Measurements from ENCODE around the gene C2CD3. TPM values are rescaled to one million over a fixed set of nuclear protein-coding genes. Genes with fewer than 3 reads are reported as not detected.
A peak's percentile ranks its signal among the peaks of the same experiment; 100 is the strongest.
"Not testable (repeated sequence)": the region's sequence is repeated elsewhere in the genome, so short reads cannot be mapped to it uniquely, and the experiment has no call there.

Gene C2CD3
- total RNA-seq, 1 donor from 2014 or later, result 53.7 TPM

- H3K36me3 ChIP-seq (ENCODE audit: insufficient read depth, low read length), result no peaks in the 10 kb centered on the region
- Mint-ChIP-seq H3K4me1 (ENCODE audit: low read depth, unreplicated experiment) (peaks cover 46% of the 10 kb centered on the region), H3K4me3 (ENCODE audit: unreplicated experiment) (no peak overlapping the region), H3K9me3 (ENCODE audit: unreplicated experiment) (no peaks in the 10 kb centered on the region), H3K27me3 (ENCODE audit: low read depth, unreplicated experiment) (no peaks in the 10 kb centered on the region), H3K27ac (ENCODE audit: unreplicated experiment) (peak overlapping the region; percentile 93), H3K36me3 (ENCODE audit: low read depth, unreplicated experiment) (peaks cover 7% of the 10 kb centered on the region)
- H3K9me3 ChIP-seq (ENCODE audit: insufficient read depth, low read depth, low read length), result no peaks in the 10 kb centered on the region
- FAIRE-seq, result no peak
- H3K4me1 ChIP-seq (ENCODE audit: insufficient read depth, low read length), result peaks cover 37% of the 10 kb centered on the region
- no peaks in the 10 kb centered on the region for H4K20me1 ChIP-seq (ENCODE audit: insufficient read depth, low read length)
- H3K4me2 ChIP-seq (ENCODE audit: low read length), result no peak overlapping the region
- no peak overlapping the region for H3K9ac ChIP-seq (ENCODE audit: low read length)
- no peak for TF ChIP-seq EZH2 (IDR thresholded peaks at IDR 0.05; ENCODE audit: insufficient read depth, low read length)
- TF ChIP-seq, protein P1, sequence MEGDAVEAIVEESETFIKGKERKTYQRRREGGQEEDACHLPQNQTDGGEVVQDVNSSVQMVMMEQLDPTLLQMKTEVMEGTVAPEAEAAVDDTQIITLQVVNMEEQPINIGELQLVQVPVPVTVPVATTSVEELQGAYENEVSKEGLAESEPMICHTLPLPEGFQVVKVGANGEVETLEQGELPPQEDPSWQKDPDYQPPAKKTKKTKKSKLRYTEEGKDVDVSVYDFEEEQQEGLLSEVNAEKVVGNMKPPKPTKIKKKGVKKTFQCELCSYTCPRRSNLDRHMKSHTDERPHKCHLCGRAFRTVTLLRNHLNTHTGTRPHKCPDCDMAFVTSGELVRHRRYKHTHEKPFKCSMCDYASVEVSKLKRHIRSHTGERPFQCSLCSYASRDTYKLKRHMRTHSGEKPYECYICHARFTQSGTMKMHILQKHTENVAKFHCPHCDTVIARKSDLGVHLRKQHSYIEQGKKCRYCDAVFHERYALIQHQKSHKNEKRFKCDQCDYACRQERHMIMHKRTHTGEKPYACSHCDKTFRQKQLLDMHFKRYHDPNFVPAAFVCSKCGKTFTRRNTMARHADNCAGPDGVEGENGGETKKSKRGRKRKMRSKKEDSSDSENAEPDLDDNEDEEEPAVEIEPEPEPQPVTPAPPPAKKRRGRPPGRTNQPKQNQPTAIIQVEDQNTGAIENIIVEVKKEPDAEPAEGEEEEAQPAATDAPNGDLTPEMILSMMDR (IDR thresholded peaks at IDR 0.05; ENCODE audit: insufficient read depth, low read depth, low read length), result no peak
- H3K79me2 ChIP-seq (ENCODE audit: insufficient read depth, low read length), result no peaks in the 10 kb centered on the region
- H2AFZ ChIP-seq (ENCODE audit: low read depth, low read length), result no peak overlapping the region
- no peak overlapping the region for H3K27ac ChIP-seq (ENCODE audit: low read depth, low read length)
- DNase-seq (ENCODE audit: low read depth), result peak; percentile 80
- no peak overlapping the region for H3K4me3 ChIP-seq (ENCODE audit: insufficient read depth, low read depth, low read length)
- no peaks in the 10 kb centered on the region for H3K27me3 ChIP-seq (ENCODE audit: insufficient read depth, low read length)
These were observed 29.5 kb downstream of the C2CD3 start for GRCh38 chr11:74141241-74141695.

- not testable (repeated sequence) for FAIRE-seq; H2AFZ ChIP-seq (ENCODE audit: low read depth, low read length); H3K27me3 Mint-ChIP-seq (ENCODE audit: low read depth, unreplicated experiment); DNase-seq (ENCODE audit: low read depth); H3K27ac ChIP-seq (ENCODE audit: low read depth, low read length); H3K36me3 ChIP-seq (ENCODE audit: insufficient read depth, low read length); H3K9me3 ChIP-seq (ENCODE audit: insufficient read depth, low read depth, low read length); H3K79me2 ChIP-seq (ENCODE audit: insufficient read depth, low read length); H3K9ac ChIP-seq (ENCODE audit: low read length); H4K20me1 ChIP-seq (ENCODE audit: insufficient read depth, low read length); H3K4me3 ChIP-seq (ENCODE audit: insufficient read depth, low read depth, low read length); H3K9me3 Mint-ChIP-seq (ENCODE audit: unreplicated experiment); H3K27me3 ChIP-seq (ENCODE audit: insufficient read depth, low read length)
- peak overlapping the region; percentile 13 for H3K4me3 Mint-ChIP-seq (ENCODE audit: unreplicated experiment)
- H3K4me1 Mint-ChIP-seq (ENCODE audit: low read depth, unreplicated experiment), result peaks cover 54% of the 10 kb centered on the region
- H3K27ac Mint-ChIP-seq (ENCODE audit: unreplicated experiment), result peak overlapping the region; percentile 98
- Histone ChIP-seq H3K4me2 (ENCODE audit: low read length) (peak overlapping the region; percentile 12), H3K4me1 (ENCODE audit: insufficient read depth, low read length) (peaks cover 40% of the 10 kb centered on the region)
- H3K36me3 Mint-ChIP-seq (ENCODE audit: low read depth, unreplicated experiment), result peaks cover 14% of the 10 kb centered on the region
These were observed 30.8 kb downstream of the C2CD3 start for GRCh38 chr11:74139919-74140431.

DNA sequence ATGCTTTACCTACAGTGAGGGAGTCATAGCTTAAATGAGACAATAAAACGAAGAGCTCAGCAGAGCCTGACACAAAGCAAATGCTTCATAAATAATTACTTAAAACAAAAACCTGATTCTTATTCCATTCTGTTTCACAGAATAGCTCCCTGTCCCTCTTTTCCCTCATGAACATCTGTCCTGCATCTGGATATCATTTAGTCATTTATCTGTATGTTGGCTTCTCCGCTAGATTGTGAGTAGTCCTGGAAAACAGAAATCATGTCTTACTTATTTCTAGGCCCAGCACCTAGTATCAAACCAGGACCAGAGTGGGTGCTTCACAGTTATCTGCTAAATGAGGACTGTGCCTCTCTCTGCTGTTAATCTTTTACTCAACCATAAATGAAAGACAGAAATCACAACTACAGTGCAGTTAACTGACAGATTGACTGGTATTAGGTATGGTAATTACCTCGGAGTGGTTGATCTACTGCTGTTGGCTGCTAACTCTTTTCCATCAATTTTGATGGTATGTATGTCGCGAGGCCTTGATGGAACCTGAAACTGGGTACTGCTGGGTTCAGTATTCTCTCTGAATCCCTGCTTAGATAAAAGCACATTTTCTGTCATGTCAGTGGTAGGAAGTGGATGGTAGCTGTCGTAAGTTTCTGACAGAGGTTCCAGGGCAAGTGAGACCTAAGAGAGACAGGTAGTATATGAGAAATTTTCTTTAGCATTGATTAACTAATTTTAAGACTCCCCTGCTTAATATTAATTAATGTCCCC is 31.5 kb downstream of the C2CD3 start:
- no peaks in the 10 kb centered on the region for H4K20me1 ChIP-seq (ENCODE audit: insufficient read depth, low read length)
- Mint-ChIP-seq H3K27ac (ENCODE audit: unreplicated experiment) (peak overlapping the region; percentile 98), H3K4me1 (ENCODE audit: low read depth, unreplicated experiment) (peaks cover 57% of the 10 kb centered on the region), H3K36me3 (ENCODE audit: low read depth, unreplicated experiment) (peaks cover 11% of the 10 kb centered on the region), H3K27me3 (ENCODE audit: low read depth, unreplicated experiment) (no peaks in the 10 kb centered on the region), H3K4me3 (ENCODE audit: unreplicated experiment) (no peak overlapping the region), H3K9me3 (ENCODE audit: unreplicated experiment) (no peaks in the 10 kb centered on the region)
- H3K27me3 ChIP-seq (ENCODE audit: insufficient read depth, low read length), result no peaks in the 10 kb centered on the region
- H3K4me1 ChIP-seq (ENCODE audit: insufficient read depth, low read length), result peaks cover 40% of the 10 kb centered on the region
- H3K9me3 ChIP-seq (ENCODE audit: insufficient read depth, low read depth, low read length), result no peaks in the 10 kb centered on the region
- peak overlapping the region; percentile 67 for H3K4me2 ChIP-seq (ENCODE audit: low read length)
- FAIRE-seq, result no peak
- H3K79me2 ChIP-seq (ENCODE audit: insufficient read depth, low read length), result no peaks in the 10 kb centered on the region
- peak overlapping the region; percentile 85 for H3K27ac ChIP-seq (ENCODE audit: low read depth, low read length)
- no peak overlapping the region for H2AFZ ChIP-seq (ENCODE audit: low read depth, low read length)
- H3K9ac ChIP-seq (ENCODE audit: low read length), result peak overlapping the region; percentile 71
- H3K4me3 ChIP-seq (ENCODE audit: insufficient read depth, low read depth, low read length), result peak overlapping the region; percentile 29
- TF ChIP-seq, protein P1 (IDR thresholded peaks at IDR 0.05; ENCODE audit: insufficient read depth, low read depth, low read length), result no peak
- no peak for TF ChIP-seq EZH2 (IDR thresholded peaks at IDR 0.05; ENCODE audit: insufficient read depth, low read length)
- H3K36me3 ChIP-seq (ENCODE audit: insufficient read depth, low read length), result no peaks in the 10 kb centered on the region
- no peak for DNase-seq (ENCODE audit: low read depth)

All from astrocyte (in vitro differentiated cells and primary cell).